ENCODE measurements around the gene SLC12A7. TPM values are rescaled to one million over a fixed set of nuclear protein-coding genes. Genes with fewer than 3 reads are reported as not detected.
A peak's percentile ranks its signal among the peaks of the same experiment; 100 is the strongest.

Gene SLC12A7
- total and polyA plus RNA-seq, 7 donors: 7.2 to 54.3 (median 16.8) TPM

DNA sequence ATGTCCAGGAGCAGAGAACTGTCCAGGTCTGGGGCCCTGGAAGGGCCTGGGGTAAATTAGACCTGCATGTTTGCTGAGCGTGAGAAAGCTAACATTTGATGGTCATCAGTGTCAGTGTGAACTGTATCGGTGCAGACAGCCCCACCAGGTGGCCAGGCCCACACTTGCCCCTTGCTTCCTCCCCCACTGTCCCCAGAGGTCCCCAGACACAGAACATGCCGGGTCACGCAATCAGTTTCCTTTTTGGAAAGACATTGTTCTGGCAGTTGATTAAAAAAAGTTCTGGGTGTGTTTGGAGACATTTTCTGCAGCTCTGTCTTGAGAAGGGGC lies 101.7 kb downstream of the SLC12A7 start:
- WGBS, 2 donors: 34 to 53% methylated on average over 4 of the region's 4 CpGs
- TF ChIP-seq, protein P1, sequence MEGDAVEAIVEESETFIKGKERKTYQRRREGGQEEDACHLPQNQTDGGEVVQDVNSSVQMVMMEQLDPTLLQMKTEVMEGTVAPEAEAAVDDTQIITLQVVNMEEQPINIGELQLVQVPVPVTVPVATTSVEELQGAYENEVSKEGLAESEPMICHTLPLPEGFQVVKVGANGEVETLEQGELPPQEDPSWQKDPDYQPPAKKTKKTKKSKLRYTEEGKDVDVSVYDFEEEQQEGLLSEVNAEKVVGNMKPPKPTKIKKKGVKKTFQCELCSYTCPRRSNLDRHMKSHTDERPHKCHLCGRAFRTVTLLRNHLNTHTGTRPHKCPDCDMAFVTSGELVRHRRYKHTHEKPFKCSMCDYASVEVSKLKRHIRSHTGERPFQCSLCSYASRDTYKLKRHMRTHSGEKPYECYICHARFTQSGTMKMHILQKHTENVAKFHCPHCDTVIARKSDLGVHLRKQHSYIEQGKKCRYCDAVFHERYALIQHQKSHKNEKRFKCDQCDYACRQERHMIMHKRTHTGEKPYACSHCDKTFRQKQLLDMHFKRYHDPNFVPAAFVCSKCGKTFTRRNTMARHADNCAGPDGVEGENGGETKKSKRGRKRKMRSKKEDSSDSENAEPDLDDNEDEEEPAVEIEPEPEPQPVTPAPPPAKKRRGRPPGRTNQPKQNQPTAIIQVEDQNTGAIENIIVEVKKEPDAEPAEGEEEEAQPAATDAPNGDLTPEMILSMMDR (IDR thresholded peaks at IDR 0.05): no peak
- TF ChIP-seq POLR2A (IDR thresholded peaks at IDR 0.05) (no peak), POLR2AphosphoS5 (IDR thresholded peaks at IDR 0.05) (no peak), EP300 (IDR thresholded peaks at IDR 0.05) (no peak)
- Histone ChIP-seq H3K36me3 (no peaks in the 10 kb centered on the region), H3K27me3 (peaks cover 13 to 36% (median 36%) of the 10 kb centered on the region in 3 donors), H3K4me1 (peaks cover 0 to 32% (median 26%) of the 10 kb centered on the region in 4 donors), H3K9me3 (no peaks in the 10 kb centered on the region), H3K4me3 (peak overlapping the region in 2 of 4 donors; percentile 61 to 62), H3K27ac (no peak overlapping the region)
- intact Hi-C loops (cut with DNase I): no loop called here
- DNase-seq: peak; percentile 58

DNA sequence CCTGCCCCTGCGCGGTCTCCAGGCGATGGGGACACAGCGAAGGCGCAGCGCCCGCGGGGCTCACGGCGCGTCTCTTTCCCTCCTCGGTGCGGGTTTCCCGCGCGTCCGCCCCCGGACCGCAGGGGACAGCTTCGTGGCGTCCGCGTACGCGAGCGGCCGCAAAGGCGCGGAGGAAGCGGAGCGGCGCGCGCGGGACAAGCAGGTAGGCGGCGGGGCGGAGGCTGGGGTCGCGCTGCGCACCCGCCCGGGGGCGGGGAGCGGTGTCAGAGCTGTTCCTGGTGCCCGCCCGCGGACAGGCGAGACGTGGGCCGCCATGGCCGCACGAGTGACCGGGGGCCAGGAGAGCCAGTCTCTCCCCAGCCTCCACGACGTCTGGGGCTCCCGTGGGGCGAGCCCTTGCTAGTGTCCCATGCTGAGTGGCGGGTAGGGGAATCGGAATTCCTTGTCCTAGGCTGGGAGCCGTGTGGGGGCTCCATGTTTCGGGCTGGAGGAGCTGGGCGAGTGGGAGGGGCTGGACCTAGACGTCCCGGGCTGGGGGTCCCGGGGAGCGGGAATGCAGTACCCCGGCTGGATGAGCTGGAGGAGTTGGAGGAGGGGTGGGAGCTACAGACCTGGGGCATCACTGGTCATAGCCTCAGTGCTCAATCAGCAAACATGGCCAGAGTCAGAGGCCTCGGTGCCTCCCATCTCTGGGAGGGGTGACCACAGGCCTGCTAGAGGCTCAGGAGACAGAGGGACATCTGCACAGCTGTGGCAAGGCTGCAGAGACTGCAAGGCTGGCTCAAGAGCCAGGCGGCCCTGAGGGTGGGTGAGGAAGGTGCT lies 102.3 kb downstream of the SLC12A7 start:
- no peak for TF ChIP-seq POLR2AphosphoS5 (IDR thresholded peaks at IDR 0.05)
- no peak for TF ChIP-seq EP300 (IDR thresholded peaks at IDR 0.05)
- no peak for TF ChIP-seq POLR2A (IDR thresholded peaks at IDR 0.05)
- TF ChIP-seq, protein P1 (IDR thresholded peaks at IDR 0.05): no peak
- DNase-seq: peak; percentile 61
- H3K4me3 ChIP-seq: peak overlapping the region; percentile 34 to 62 (median 52)
- peak overlapping the region in 1 of 4 donors; percentile 32 for H3K27ac ChIP-seq
- intact Hi-C loops (cut with DNase I): loop anchor here (5.0 to 10.0 kb wide), 2 partner anchors 105 to 133 kb away; partner anchors contain the start of gene SLC12A7
- 8 to 11% methylated on average over 70 of the region's 70 CpGs for WGBS, 2 donors
- peaks cover 13 to 36% (median 36%) of the 10 kb centered on the region in 3 donors for H3K27me3 ChIP-seq
- H3K4me1 ChIP-seq: peaks cover 0 to 38% (median 31%) of the 10 kb centered on the region in 4 donors
- no peaks in the 10 kb centered on the region for H3K36me3 ChIP-seq
- H3K9me3 ChIP-seq: no peaks in the 10 kb centered on the region

DNA sequence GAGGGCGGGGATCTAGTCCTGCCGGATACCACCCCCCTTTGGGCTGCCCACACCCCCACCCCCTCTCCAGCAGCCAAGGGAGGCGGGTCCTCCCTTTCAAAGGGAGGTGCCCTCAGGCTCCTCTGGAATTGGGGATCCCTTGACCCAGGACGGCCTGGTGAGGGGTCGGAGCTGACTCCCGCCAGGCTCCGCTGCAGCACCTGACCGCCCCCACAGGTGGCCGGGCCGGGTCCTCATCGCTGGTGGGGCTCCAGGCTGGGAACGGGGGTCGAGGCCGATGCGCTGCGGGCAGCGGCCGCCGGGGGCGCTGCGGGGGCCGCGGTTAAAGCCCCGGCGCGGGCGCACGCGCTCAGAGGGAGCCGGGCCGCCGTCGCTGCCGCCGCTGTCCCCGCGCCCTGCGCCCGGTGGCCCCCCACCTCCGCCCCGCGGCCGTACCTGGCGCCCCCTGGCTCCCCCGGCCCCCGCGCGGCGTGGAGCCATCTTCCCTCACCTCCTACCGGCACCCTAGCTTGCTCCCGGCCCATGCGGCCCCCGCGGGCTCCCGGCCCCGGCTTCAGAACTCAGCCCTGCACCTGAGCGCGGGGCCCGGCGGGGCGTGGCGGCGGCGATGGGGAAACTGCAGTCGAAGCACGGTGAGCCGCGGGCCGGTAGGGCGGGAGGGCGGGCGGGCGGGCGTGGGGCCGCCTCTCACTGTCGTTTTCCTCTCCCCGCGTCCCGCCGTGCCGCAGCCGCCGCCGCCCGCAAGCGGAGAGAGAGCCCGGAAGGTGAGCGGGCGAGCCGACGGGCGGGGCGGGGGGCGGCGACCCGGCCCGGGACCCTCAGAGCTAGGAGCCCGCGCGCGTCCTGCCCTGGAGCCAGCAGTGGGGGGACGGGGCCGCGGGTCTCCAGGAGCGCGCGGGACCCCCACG lies 103.2 kb downstream of the SLC12A7 start, which contains the start of gene NKD2:
NKD2 (plus strand) TSS at position 352 of the 908 bp plus-strand sequence; CDS start at position 608, 256 bp downstream.
- Histone ChIP-seq H3K36me3 (no peaks in the 10 kb centered on the region), H3K27me3 (peaks cover 13 to 36% (median 36%) of the 10 kb centered on the region in 3 donors), H3K9me3 (no peaks in the 10 kb centered on the region), H3K4me1 (peaks cover 0 to 43% (median 36%) of the 10 kb centered on the region in 4 donors), H3K27ac (peak within 1 kb of the TSS in 1 of 4 donors; percentile 32), H3K4me3 (peak within 1 kb of the TSS; percentile 34 to 62 (median 52))
- WGBS, 2 donors: 1 to 2% methylated on average over 108 of the region's 108 CpGs
- DNase-seq: peak; percentile 67
- TF ChIP-seq POLR2AphosphoS5 (IDR thresholded peaks at IDR 0.05): no peak
- TF ChIP-seq, protein P1 (IDR thresholded peaks at IDR 0.05): peak in 3 of 4 experiments; percentile 34 to 59 (median 58)
- intact Hi-C loops (cut with DNase I): loop anchor here (5.0 to 10.0 kb wide), 2 partner anchors 106 to 134 kb away; partner anchors contain the start of gene SLC12A7

DNA sequence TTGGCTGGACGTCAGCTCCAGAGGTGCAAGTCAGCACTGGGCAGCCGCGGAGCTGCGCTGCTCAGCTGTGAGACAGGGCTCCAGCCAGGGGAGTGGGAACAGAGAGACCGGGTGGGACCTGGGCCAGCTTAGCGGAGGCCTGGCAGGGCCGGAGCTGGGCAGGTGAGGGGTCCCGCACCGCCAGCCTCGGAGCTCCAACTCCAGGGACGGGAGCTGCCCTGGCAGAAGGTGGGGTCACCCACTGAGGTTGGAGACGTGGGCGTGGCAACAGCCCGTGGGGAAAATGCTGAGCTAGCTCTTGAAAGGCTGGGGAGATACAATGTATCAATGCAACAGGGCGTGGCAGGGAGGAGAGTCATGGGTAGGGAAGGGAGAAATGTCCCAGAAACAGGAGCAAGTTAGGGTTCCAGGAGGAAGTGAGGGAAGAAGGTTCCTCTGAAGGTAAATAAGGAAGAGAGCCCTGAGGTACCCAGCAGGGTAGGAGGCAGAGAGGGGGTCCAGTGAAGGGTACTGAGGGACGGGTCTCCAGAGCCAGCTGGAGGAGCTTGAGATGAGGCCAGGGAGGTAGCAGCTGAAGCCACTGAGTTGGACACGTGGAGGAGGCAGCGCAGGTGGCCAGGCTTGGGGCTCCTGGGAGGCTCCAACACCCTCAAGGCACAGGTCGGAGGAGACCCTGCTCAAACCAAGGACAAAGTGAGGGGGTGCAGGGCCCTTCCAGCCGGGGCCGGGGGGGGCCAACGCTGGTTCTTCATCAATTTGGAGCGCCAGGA lies 104.0 kb downstream of the SLC12A7 start:
- peak overlapping the region in 1 of 4 donors; percentile 62 for H3K4me3 ChIP-seq

More for the DNA sequence above, 104.0 kb downstream of the SLC12A7 start:
- intact Hi-C loops (cut with DNase I): loop anchor here (5.0 to 10.0 kb wide), 2 partner anchors 107 to 134 kb away; partner anchors contain the start of gene SLC12A7
- Histone ChIP-seq H3K9me3 (no peaks in the 10 kb centered on the region), H3K36me3 (no peaks in the 10 kb centered on the region), H3K27me3 (peaks cover 13 to 36% (median 36%) of the 10 kb centered on the region in 3 donors), H3K27ac (no peak overlapping the region), H3K4me1 (peaks cover 0 to 43% (median 36%) of the 10 kb centered on the region in 4 donors)
- DNase-seq: peak; percentile 64
- TF ChIP-seq EP300 (IDR thresholded peaks at IDR 0.05): no peak
- no peak for TF ChIP-seq POLR2A (IDR thresholded peaks at IDR 0.05)
- TF ChIP-seq POLR2AphosphoS5 (IDR thresholded peaks at IDR 0.05): no peak
- TF ChIP-seq, protein P1 (IDR thresholded peaks at IDR 0.05): no peak
- 37 to 66% methylated on average over 23 of the region's 23 CpGs for WGBS, 2 donors

All from sigmoid colon (tissue), 7 donors.